ENCODE data around the gene DTYMK.
"Not testable (repeated sequence)": the region's sequence is repeated elsewhere in the genome, so short reads cannot be mapped to it uniquely, and the experiment has no call there.

GRCh38 chr2:241732513-241733186 lies 46.0 kb upstream of the DTYMK start:
- not testable (repeated sequence) for TF ChIP-seq POLR2AphosphoS5, POLR2A (IDR thresholded peaks at IDR 0.05)
- TF ChIP-seq CTCF (IDR thresholded peaks at IDR 0.05): peak; percentile 39 to 66 (median 47)

Measured in upper lobe of left lung (tissue), 4 donors.